Astrocyte (in vitro differentiated cells and primary cell): ENCODE measurements around the gene RABL3. TPM values are rescaled to one million over a fixed set of nuclear protein-coding genes. Genes with fewer than 3 reads are reported as not detected.

Experiments
- DNase-seq: peaks from one replicate; pipeline ENCODE4 v3.0.0-alpha.2; 2010; ENCODE audit warnings: low read depth
- FAIRE-seq: peaks from 2 replicates; lab custom pipeline; 2011; peaks lifted over from hg19 to GRCh38; lab: Jason Lieb, UNC
- H2AFZ ChIP-seq: 2 replicates; pipeline ENCODE4 v1.6.0; 2012; ENCODE audit warnings: low read depth, low read length, inconsistent platforms
- H3K27ac ChIP-seq: 2 replicates; pipeline ENCODE4 v1.5.1; 2011; ENCODE audit warnings: low read depth, low read length, inconsistent platforms
- H3K27me3 ChIP-seq: 2 replicates; pipeline ENCODE4 v1.6.0; 2011; ENCODE audit warnings: low read length, inconsistent platforms; ENCODE audit not compliant: insufficient read depth
- H3K36me3 ChIP-seq: 2 replicates; pipeline ENCODE4 v1.5.1; 2011; ENCODE audit warnings: low read length, inconsistent platforms; ENCODE audit not compliant: insufficient read depth
- H3K4me1 ChIP-seq: 2 replicates; pipeline ENCODE4 v1.5.1; 2011; ENCODE audit warnings: low read length, inconsistent platforms; ENCODE audit not compliant: insufficient read depth
- H3K4me2 ChIP-seq: 2 replicates; pipeline ENCODE4 v1.6.0; 2012; ENCODE audit warnings: low read length, inconsistent platforms
- H3K4me3 ChIP-seq: 2 replicates; pipeline ENCODE4 v1.5.1; 2011; ENCODE audit warnings: low read depth, mild to moderate bottlenecking, low read length, inconsistent platforms; ENCODE audit not compliant: insufficient read depth
- H3K79me2 ChIP-seq: 2 replicates; pipeline ENCODE4 v1.6.0; 2012; ENCODE audit warnings: mild to moderate bottlenecking, low read length, inconsistent platforms; ENCODE audit not compliant: insufficient read depth
- H3K9ac ChIP-seq: 2 replicates; pipeline ENCODE4 v1.6.0; 2012; ENCODE audit warnings: mild to moderate bottlenecking, low read length, inconsistent platforms
- H3K9me3 ChIP-seq: 2 replicates; pipeline ENCODE4 v1.5.1; 2012; ENCODE audit warnings: low read depth, mild to moderate bottlenecking, low read length, inconsistent platforms; ENCODE audit not compliant: insufficient read depth
- H4K20me1 ChIP-seq: 2 replicates; pipeline ENCODE4 v1.6.0; 2012; ENCODE audit warnings: low read length, inconsistent platforms; ENCODE audit not compliant: insufficient read depth
- H3K27ac Mint-ChIP-seq: one replicate; pipeline ENCODE4 v1.8.0; 2021; ENCODE audit warnings: mild to moderate bottlenecking, mixed read lengths; ENCODE audit not compliant: unreplicated experiment
- H3K27me3 Mint-ChIP-seq: one replicate; pipeline ENCODE4 v1.8.0; 2021; ENCODE audit warnings: low read depth, mixed read lengths; ENCODE audit not compliant: unreplicated experiment
- H3K36me3 Mint-ChIP-seq: one replicate; pipeline ENCODE4 v1.8.0; 2021; ENCODE audit warnings: low read depth, mixed read lengths; ENCODE audit not compliant: unreplicated experiment
- H3K4me1 Mint-ChIP-seq: one replicate; pipeline ENCODE4 v1.8.0; 2021; ENCODE audit warnings: low read depth, mixed read lengths; ENCODE audit not compliant: unreplicated experiment
- H3K4me3 Mint-ChIP-seq: one replicate; pipeline ENCODE4 v1.8.0; 2021; ENCODE audit warnings: mild to moderate bottlenecking, moderate library complexity, mixed read lengths; ENCODE audit not compliant: unreplicated experiment
- H3K9me3 Mint-ChIP-seq: one replicate; pipeline ENCODE4 v1.8.0; 2021; ENCODE audit warnings: mild to moderate bottlenecking, mixed read lengths; ENCODE audit not compliant: unreplicated experiment
- CTCF ChIP-seq: IDR thresholded peaks from 2 replicates; pipeline ENCODE4 v1.5.1; 2011; ENCODE audit warnings: low read depth, mild to moderate bottlenecking, inconsistent platforms, low read length, moderate library complexity; ENCODE audit not compliant: insufficient read depth
- EZH2 ChIP-seq: IDR thresholded peaks from 2 replicates; pipeline ENCODE4 v1.6.1; 2012; ENCODE audit warnings: mild to moderate bottlenecking, low read length, inconsistent platforms; ENCODE audit not compliant: insufficient read depth
- total RNA-seq: library from RNA; stranded (reverse); gene quantifications from 2 replicates; pipeline ENCODE4 v1.2.1, GENCODE V29; 2021

RABL3 gene
- total RNA-seq, 1 donor from 2014 or later: 16.8 TPM

GRCh38 chr3:120683213-120683612 is 59.1 kb downstream of the RABL3 start:
- H3K27ac Mint-ChIP-seq: no peak overlapping the region
- H3K4me1 Mint-ChIP-seq: peaks cover 25% of the 10 kb centered on the region
- DNase-seq (peak; percentile 2), FAIRE-seq (no peak)
- no peaks in the 10 kb centered on the region for H3K36me3 ChIP-seq
- H3K9me3 ChIP-seq: no peaks in the 10 kb centered on the region
- no peak for TF ChIP-seq CTCF
- no peak for TF ChIP-seq EZH2
- no peaks in the 10 kb centered on the region for H4K20me1 ChIP-seq
- no peaks in the 10 kb centered on the region for H3K27me3 ChIP-seq
- H3K4me3 ChIP-seq: no peak overlapping the region
- no peaks in the 10 kb centered on the region for H3K27me3 Mint-ChIP-seq
- peaks cover 2% of the 10 kb centered on the region for H3K36me3 Mint-ChIP-seq
- H3K9ac ChIP-seq: no peak overlapping the region
- peaks cover 4% of the 10 kb centered on the region for H3K9me3 Mint-ChIP-seq
- no peak overlapping the region for H3K27ac ChIP-seq
- H3K79me2 ChIP-seq: no peaks in the 10 kb centered on the region
- H3K4me3 Mint-ChIP-seq: no peak overlapping the region
- H3K4me1 ChIP-seq: peaks cover 6% of the 10 kb centered on the region
- no peak overlapping the region for H3K4me2 ChIP-seq
- H2AFZ ChIP-seq: no peak overlapping the region

GRCh38 chr3:120682095-120682681 is 60.1 kb downstream of the RABL3 start, which contains the start of gene HGD:
Gene HGD, minus strand, starts transcription at chr3:120682239. Its CDS starts 128 bp downstream, at chr3:120682111.
- Histone ChIP-seq H3K36me3 (no peaks in the 10 kb centered on the region), H3K4me3 (no peak within 1 kb of the TSS), H3K27ac (no peak within 1 kb of the TSS), H4K20me1 (no peaks in the 10 kb centered on the region), H2AFZ (no peak within 1 kb of the TSS), H3K27me3 (no peaks in the 10 kb centered on the region), H3K4me2 (no peak within 1 kb of the TSS), H3K9me3 (no peaks in the 10 kb centered on the region), H3K9ac (no peak within 1 kb of the TSS), H3K79me2 (no peaks in the 10 kb centered on the region), H3K4me1 (peaks cover 10% of the 10 kb centered on the region)
- Mint-ChIP-seq H3K9me3 (peaks cover 5% of the 10 kb centered on the region), H3K4me1 (peaks cover 27% of the 10 kb centered on the region), H3K36me3 (peaks cover 2% of the 10 kb centered on the region), H3K4me3 (no peak within 1 kb of the TSS), H3K27me3 (no peaks in the 10 kb centered on the region), H3K27ac (no peak within 1 kb of the TSS)
- no peak for TF ChIP-seq CTCF
- TF ChIP-seq EZH2: no peak
- DNase-seq: no peak
- FAIRE-seq: no peak

- Histone ChIP-seq H3K4me2 (no peak overlapping the region), H3K4me1 (peaks cover 10% of the 10 kb centered on the region), H2AFZ (no peak overlapping the region), H3K9ac (no peak overlapping the region), H3K4me3 (no peak overlapping the region), H3K27ac (no peak overlapping the region), H3K79me2 (no peaks in the 10 kb centered on the region), H3K36me3 (no peaks in the 10 kb centered on the region), H3K27me3 (no peaks in the 10 kb centered on the region), H4K20me1 (no peaks in the 10 kb centered on the region), H3K9me3 (no peaks in the 10 kb centered on the region)
- H3K9me3 Mint-ChIP-seq: peaks cover 5% of the 10 kb centered on the region
- no peak for DNase-seq
- no peaks in the 10 kb centered on the region for H3K27me3 Mint-ChIP-seq
- H3K4me1 Mint-ChIP-seq: peaks cover 27% of the 10 kb centered on the region
- no peak overlapping the region for H3K27ac Mint-ChIP-seq
- peaks cover 2% of the 10 kb centered on the region for H3K36me3 Mint-ChIP-seq
- no peak overlapping the region for H3K4me3 Mint-ChIP-seq
- no peak for FAIRE-seq
- TF ChIP-seq EZH2 (no peak), CTCF (no peak)
Observed at GRCh38 chr3:120681506-120682038, 60.7 kb downstream of the RABL3 start.
